ENCODE results near the gene TMEM106C. TPM values are rescaled to one million over a fixed set of nuclear protein-coding genes. Genes with fewer than 3 reads are reported as not detected.
A peak's percentile ranks its signal among the peaks of the same experiment; 100 is the strongest.

Gene TMEM106C
- total RNA-seq, 3 donors from 2014 or later = 93.9 to 208 (median 183) TPM

DNA sequence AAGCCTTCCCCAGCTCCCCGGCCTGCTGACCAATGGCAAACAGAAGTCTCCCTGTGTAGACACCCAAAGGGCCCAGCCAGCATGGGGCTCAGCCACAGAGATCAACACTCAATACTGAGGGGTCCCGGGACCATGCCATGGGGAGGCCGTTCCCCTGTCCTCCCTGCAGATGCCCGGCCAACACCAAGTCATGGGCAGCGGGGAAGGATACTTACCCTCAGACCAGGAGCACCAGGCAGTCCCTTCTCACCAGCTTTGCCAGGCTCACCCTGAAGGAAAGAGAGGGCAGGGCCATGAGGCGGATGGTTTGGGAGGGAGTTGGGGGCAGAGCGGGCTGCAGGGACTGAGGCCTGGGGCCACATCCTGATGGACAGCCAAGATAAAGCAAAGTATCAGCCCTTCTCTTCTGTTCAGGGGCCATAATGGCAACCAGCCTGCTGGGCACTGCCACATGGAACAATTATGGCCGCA is 21.0 kb downstream of the TMEM106C start:
- no peaks in the 10 kb centered on the region for H3K9me3 ChIP-seq
- ATAC-seq (no peak), DNase-seq (no peak)
- TF ChIP-seq, protein P1, sequence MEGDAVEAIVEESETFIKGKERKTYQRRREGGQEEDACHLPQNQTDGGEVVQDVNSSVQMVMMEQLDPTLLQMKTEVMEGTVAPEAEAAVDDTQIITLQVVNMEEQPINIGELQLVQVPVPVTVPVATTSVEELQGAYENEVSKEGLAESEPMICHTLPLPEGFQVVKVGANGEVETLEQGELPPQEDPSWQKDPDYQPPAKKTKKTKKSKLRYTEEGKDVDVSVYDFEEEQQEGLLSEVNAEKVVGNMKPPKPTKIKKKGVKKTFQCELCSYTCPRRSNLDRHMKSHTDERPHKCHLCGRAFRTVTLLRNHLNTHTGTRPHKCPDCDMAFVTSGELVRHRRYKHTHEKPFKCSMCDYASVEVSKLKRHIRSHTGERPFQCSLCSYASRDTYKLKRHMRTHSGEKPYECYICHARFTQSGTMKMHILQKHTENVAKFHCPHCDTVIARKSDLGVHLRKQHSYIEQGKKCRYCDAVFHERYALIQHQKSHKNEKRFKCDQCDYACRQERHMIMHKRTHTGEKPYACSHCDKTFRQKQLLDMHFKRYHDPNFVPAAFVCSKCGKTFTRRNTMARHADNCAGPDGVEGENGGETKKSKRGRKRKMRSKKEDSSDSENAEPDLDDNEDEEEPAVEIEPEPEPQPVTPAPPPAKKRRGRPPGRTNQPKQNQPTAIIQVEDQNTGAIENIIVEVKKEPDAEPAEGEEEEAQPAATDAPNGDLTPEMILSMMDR (IDR thresholded peaks at IDR 0.05) = no peak
- H3K4me3 ChIP-seq = no peak overlapping the region
- no peaks in the 10 kb centered on the region for H3K36me3 ChIP-seq (ENCODE audit: low read depth)
- intact Hi-C loops (cut with DNase I, micrococcal nuclease) = no loop called here
- H3K4me1 ChIP-seq (ENCODE audit: low read depth) = peaks cover 8% of the 10 kb centered on the region

DNA sequence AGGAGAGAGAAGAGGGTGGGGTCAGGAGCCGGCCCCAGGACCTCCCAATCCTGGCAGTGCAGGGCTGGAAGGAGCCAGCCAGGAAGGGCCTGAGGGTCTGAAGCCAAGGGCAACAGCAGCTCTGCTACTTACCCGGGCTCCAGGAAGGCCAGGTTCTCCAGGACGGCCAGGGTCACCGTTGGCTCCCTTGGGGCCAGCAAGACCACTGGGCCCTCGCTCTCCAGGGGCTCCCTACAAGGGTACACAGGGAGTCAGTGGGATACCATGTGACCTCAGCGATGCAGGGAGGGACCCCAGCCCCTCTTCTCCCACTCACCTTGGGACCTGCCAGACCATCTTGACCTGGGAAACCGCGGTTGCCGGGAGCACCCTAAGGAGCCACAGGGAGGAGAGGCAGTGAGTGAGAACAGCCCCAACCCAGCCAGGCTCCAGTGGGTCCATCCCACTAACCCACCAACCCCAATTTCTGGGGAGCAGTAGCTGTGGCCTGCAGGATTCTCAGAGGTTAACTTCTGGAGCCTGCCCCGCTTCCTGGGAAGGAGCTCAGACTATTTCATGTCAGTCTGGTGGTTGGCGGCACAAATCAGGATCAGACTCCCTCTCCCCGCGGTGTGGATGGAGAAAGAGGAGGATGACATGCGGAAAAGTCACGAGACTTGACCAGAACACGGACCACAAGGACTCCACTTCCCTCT is 22.3 kb downstream of the TMEM106C start:
- TF ChIP-seq, protein P1 (IDR thresholded peaks at IDR 0.05) = no peak
- ATAC-seq (no peak), DNase-seq (no peak)
- no peaks in the 10 kb centered on the region for H3K36me3 ChIP-seq (ENCODE audit: low read depth)
- H3K4me1 ChIP-seq (ENCODE audit: low read depth) = peaks cover 8% of the 10 kb centered on the region
- H3K4me3 ChIP-seq = no peak overlapping the region
- intact Hi-C loops (cut with DNase I, micrococcal nuclease) = no loop called here
- no peaks in the 10 kb centered on the region for H3K9me3 ChIP-seq

DNA sequence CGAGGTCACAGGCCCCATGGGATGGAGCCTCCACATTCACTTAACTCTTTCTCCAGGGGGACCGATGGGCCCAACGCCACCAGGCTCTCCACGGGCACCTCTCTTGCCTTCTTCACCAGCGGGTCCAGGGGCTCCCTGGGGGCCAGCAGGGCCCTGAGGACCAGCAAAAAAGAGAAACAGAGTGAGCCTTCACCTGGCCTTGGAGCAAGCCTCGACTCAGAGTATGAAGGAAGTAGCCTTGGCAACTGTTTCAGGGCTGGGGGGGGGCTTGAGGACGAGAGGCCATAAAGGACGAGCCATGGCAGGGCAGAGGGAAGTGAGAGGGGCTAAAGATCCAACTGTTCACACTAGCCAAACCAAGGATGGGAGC is 22.9 kb downstream of the TMEM106C start:
- Histone ChIP-seq H3K36me3 (ENCODE audit: low read depth) (no peaks in the 10 kb centered on the region), H3K4me1 (ENCODE audit: low read depth) (peaks cover 6% of the 10 kb centered on the region), H3K9me3 (no peaks in the 10 kb centered on the region), H3K4me3 (no peak overlapping the region)
- TF ChIP-seq, protein P1 (IDR thresholded peaks at IDR 0.05) = no peak
- intact Hi-C loops (cut with DNase I, micrococcal nuclease) = no loop called here
- no peak for ATAC-seq
- peak in 1 of 3 donors; percentile 4 for DNase-seq

DNA sequence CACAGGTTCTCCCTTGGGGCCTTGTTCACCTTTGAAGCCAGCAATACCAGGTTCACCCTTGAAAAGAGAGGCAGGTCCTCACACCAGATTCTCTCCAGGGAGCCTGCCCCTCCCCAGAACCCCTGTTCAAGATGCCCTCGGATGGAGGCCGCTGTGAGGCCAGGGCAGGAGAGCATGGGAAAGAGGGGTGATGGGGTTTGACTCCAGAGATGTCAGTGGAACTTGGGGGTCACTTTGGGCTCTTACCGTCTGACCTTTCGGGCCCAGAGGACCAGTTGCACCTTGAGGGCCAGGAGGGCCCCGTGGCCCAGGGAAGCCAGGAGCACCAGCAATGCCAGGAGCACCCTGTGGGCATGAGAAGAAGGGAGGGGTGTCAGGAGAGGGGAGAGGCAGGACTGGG is 23.4 kb downstream of the TMEM106C start:
- peaks cover under 1% of the 10 kb centered on the region for H3K4me1 ChIP-seq (ENCODE audit: low read depth)
- no peaks in the 10 kb centered on the region for H3K9me3 ChIP-seq
- TF ChIP-seq, protein P1 (IDR thresholded peaks at IDR 0.05) = no peak
- H3K4me3 ChIP-seq = no peak overlapping the region
- H3K36me3 ChIP-seq (ENCODE audit: low read depth) = no peaks in the 10 kb centered on the region
- intact Hi-C loops (cut with DNase I, micrococcal nuclease) = no loop called here
- DNase-seq (peak in 1 of 3 donors; percentile 13), ATAC-seq (no peak)

DNA sequence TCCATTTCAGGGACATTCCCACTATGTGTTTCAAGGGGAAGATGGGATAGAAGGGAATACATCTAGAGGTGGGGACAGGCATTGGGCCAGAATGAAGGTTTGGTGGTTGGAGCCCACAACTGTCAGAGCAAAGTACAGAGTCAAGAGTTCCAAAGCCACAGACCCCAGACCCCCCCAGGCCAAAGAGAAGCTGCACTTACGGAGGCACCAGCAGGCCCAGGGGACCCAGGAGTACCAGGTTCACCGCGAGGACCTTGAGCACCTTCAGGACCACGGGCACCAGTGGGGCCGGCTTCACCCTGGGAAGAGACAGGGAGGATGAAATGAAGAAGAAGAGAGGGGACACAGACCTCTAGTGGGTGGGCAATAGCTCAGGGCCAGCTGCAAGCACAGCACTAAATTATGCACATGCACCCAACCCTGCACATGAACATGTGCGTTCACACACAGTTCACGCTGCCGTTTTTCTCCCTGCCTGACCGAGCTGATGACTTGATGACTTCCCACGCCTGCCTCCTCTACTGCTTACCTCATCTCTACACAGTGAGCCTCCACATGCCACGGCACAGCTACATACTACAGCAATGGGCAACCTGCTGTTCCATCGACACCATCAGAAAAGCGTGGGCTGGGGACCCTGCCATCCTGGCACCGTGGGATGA is 24.1 kb downstream of the TMEM106C start:
- H3K9me3 ChIP-seq = no peaks in the 10 kb centered on the region
- H3K4me1 ChIP-seq (ENCODE audit: low read depth) = no peaks in the 10 kb centered on the region
- no peak overlapping the region for H3K4me3 ChIP-seq
- TF ChIP-seq, protein P1 (IDR thresholded peaks at IDR 0.05) = no peak
- no peak for ATAC-seq
- intact Hi-C loops (cut with DNase I, micrococcal nuclease) = no loop called here
- H3K36me3 ChIP-seq (ENCODE audit: low read depth) = no peaks in the 10 kb centered on the region
- DNase-seq = peak in 1 of 3 donors; percentile 20
